SK-N-MC (cell line): ENCODE measurements around the gene PSEN1.

Experiments
- EZH2 ChIP-seq: fragments of 200-600 bp; sonication (generic); IDR thresholded peaks from one replicate; pipeline ENCODE4 v1.6.1; 2017; ENCODE audit warnings: antibody characterized with exemption
- POLR2AphosphoS5 ChIP-seq: IDR thresholded peaks from 2 replicates; pipeline ENCODE4 v1.6.1; 2012; ENCODE audit warnings: mild to moderate bottlenecking, low read depth, low read length, borderline replicate concordance

GRCh38 chr14:73255005-73255400 is 118.7 kb downstream of the PSEN1 start:
- TF ChIP-seq POLR2AphosphoS5 (no peak), EZH2 (no peak)
